EL (cell line): ENCODE results near the gene PRL.
A peak's percentile ranks its signal among the peaks of the same experiment; 100 is the strongest.

Experiments
- DNase-seq: peaks from one replicate; pipeline ENCODE4 v3.0.0-alpha.2; 2016

PRL gene

GRCh38 chr6:22296936-22297335 is at the start of gene PRL:
Gene PRL (minus strand): TSS chr6:22297036. CDS start chr6:22296982, 54 bp downstream.
- no peak for DNase-seq

GRCh38 chr6:22343864-22344263 is 47.0 kb upstream of the PRL start:
- no peak for DNase-seq

- no peak for DNase-seq
These were observed 37.9 kb upstream of the PRL start for GRCh38 chr6:22334778-22335177.

DNA sequence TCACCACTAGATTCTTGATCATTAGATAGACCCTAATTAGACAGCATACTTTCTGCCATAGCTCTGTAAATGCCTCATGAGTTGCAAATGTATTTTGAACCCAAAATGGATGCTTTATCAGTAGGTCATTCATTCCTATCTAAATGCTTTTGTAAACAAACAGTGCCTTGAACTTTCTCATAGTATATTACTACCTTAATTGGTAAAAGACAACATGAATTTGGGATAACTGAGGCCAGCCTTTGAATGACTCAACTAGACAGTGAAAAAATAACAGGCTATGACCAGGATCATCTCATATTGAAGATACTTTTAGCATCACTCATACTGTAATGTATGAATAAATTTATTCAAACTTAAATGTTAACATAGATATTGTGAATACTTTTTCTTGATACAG is 37.0 kb upstream of the PRL start:
- peak; percentile 56 for DNase-seq

DNA sequence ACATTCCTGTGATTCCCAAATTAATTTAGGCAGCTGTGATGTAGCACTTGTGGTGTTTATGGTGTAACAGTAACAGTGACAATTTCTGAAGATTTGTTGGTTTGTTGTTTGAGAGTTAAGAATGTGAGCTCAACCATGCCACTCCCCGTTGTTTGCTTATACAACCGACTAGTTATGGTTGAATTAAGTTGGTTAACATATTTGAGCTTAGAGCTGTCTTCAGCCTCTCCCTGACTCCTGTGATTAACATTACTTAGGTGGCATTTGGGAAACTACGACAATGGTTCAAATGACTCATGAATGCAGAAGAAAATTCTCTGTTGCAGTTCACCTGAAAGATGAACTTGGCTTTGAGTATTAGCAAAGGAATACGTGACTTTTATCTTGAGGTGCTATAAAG is 35.9 kb upstream of the PRL start:
- DNase-seq, result no peak

GRCh38 chr6:22332216-22332615 is 35.4 kb upstream of the PRL start:
- DNase-seq, result no peak

- DNase-seq, result no peak
These were observed 34.1 kb upstream of the PRL start for GRCh38 chr6:22330941-22331340.

DNA sequence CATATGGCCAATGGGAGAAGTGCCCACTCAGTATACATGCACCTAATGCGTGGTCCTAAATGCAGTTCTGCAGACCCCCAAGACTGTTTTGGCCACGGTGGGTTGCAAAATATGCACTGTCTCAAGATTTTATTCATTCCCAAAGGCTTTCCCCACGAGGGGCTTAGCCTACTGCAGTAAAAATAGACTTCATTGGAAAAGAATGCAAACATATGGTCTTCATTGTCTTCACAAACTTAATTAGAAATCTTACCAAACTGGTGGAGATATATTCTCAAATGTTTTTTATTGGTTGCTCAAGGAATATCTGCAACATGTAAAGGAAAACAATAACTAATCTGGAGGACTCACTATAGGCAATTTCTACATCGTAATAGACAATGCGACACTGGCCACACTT is 31.6 kb upstream of the PRL start:
- DNase-seq, result peak; percentile 18

DNA sequence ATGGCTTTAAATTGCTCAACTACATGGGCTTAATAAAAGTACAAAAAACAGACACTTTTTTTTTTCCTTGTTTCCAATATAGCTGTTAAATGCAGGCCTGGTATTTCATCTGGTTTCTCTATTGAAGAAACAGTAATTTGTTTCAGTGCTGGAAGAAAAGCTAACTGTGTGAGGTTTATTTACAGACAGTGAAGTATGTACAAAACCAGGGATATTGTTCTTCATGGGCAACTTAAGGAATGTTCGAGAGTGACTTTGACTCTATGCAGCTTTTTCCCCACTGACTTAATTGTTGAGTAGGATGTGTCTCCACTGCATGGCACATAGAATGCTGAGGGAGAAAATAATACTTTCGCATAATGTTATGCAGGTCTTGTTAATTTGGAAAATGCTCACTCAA is 31.0 kb upstream of the PRL start:
- no peak for DNase-seq

DNA sequence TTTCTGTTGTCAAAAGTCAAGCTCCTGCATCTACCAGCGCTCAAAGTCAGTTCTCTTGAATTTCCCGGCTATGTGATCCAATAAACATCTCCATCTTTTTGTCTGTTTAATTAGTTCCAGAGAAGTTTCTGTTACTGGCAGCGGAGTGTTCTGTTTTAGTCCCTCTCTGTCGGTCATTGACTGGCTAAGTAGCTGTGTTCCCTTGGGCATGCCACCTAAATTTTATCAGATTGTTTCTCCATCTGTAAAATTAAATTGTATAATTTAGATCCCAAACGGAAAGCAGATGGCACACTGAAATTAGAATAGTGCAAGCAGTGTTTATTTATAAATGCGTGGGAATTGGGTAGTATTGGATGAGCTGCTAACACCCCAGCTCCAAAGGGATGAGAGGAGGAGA is 29.7 kb upstream of the PRL start:
- DNase-seq, result no peak

DNA sequence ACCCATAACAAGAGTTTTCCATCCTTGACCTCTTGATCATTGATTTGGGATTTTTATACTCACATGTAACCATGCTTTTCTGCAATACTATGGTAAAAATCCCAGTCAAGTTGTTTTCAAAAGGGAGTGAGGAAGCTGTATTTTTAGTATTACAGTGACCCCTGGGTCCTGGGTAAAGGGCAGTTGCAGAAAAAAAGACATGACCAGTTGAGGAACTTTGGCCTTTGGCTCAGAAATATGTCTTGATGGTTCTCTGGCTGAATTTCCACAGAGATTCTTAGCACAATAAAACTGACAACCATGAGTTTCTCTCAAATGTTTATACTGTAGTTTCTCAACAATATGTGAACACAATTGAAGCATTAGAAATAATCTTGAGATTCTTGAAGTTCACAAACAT is 28.6 kb upstream of the PRL start:
- DNase-seq, result no peak

DNA sequence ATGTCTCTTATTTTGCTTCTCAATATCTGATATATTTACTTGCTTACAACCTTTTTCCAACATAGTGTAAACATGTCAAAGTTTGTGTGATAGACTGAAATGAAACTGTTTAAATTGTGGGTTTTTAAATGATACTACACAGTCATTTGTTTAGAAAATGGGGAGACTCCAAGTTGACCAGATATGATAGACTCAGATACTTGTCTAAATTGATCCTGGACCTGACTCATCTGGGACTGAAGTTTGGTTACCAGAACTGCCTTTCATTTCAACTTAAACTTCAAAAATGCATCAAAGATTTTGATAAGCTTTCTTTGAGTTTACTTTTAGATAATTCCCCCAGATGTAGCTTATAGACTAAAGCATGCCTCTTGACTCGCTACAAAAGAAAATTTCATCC is 27.0 kb upstream of the PRL start:
- no peak for DNase-seq

DNA sequence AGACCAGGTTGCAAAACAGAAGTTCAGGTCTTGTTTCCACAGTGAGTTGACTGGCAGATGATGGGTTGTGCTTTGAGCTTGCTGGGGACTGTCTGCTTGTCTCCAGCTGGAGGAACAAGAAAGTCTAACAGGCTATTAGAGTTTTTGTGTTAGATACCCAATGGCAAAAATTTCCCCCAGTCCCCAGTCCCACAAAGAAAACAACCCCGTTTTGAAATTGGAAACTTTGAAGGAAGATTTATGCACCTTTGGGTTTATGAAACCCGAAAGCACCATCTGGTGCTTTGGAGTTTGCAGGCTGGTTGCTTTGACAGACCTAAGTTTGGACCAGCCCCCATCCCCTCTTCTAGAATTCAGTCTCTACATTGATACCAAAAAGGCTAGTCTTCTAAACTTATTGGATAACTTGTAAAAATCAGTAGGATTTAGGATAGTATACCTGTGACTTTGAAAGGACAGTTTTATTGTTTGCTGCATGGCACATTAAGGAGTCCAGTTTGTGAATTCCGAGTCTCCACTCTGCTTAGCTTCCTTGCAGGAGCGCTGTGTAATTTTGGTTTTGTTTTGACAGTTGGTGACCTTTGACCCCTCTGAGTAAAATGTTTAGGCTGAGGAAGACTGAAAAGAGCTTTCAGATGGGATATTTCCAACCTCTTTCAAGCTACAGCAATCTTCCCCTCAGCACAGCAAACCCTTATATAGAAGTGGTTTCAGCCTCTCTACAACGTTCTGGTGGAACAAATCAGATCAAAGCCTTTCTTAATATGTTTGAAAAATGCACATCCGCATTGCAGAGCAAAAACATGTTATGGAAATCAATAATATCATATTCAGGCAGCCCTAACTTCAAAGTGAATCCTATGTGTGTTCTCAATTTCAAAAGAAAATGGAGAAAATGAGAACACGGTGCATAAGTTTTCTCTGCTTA is 25.5 kb upstream of the PRL start:
- DNase-seq, result no peak

- peak; percentile 91 for DNase-seq
These were observed 23.9 kb upstream of the PRL start for GRCh38 chr6:22320750-22321149.

- DNase-seq, result no peak
These were observed 21.6 kb upstream of the PRL start for GRCh38 chr6:22318404-22318803.

- DNase-seq, result no peak
These were observed 17.0 kb upstream of the PRL start for GRCh38 chr6:22313796-22314195.

- no peak for DNase-seq
These were observed 12.1 kb upstream of the PRL start for GRCh38 chr6:22308939-22309338.

DNA sequence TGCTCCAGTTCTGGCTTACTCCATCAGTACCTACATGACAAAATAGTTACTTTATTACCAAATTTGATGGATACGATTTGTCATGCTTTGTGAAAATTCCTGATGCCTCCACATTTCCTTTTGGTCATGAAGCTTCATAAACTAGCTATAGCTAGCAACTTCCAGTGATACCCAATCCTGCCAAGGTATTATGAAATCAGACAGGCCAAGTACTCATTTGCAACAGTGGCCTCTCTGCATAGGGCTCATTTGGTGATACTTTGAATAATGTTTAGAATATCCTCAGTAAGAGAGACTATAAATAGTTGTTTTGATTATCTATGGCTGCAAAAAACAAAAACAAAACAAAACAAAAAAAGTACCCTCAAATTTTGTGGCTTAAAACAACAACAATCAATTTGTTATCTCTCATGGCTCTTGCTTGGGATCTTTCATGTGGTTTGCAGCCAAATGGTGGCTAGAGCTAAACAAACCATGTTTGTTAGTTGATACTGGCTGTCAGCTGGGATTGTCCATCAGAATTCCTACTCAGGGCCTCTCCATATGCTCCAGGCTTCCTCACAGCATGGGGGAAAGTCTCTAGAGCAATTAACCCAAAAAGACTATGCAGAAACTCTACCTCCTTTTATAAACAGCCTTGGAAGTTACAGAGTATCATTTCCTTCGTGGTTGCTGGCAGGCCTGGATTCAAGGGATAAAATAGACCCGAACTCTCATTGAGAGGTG is 10.1 kb upstream of the PRL start:
- DNase-seq, result no peak

- no peak for DNase-seq
These were observed 6.0 kb upstream of the PRL start for GRCh38 chr6:22302838-22303237.

DNA sequence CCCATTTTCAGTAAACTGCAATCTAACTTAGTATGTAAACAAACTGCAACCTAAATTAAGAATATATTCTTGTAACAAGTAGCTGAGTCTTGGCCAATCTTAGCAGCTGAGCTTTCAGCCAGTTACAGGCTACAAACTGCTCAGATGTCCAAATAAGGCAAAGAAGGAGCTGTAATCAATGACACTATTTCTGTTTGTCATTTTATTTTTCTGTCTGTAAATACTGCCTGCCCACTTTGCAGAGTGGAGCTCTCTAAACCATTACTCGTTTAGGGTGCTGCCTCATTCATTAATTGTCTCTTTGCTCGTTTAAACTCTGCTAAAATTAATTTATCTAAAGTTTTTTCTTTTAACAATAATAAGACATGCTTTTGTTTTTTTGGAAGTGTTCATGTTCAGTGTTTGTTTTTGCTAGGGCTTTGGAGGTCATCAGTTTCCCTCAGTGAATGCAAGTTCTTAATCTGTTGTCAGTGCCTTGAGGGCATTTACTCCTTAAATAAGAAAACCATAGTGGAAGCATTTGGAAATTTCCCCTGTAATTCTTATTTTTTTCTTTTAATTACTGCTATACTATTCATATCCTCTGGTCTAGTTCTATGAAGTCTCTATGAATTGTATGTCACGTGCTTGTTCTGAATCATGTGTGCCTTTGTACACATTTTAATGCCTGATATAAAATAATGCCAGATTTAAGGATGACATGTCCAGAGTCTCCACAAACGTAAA is 3.6 kb upstream of the PRL start:
- DNase-seq, result no peak

DNA sequence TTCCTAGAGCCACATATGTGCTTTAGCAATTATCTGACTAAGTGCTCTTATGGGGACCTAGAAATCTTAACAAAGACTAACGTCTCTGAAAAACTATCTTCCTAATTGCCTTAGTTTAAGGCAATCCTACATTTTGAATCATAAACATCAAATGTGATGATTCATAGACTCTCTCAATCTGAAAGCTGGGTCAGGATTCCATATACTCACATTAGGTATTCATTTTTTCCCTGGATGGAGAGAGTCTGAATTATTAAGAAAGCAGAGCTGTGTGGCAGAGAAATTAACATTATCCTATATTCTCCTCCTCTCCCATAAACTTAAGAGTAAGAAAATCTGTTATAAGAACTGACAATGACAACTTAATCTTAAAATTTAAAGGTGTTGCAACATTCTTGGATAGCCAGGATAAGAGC is 1.6 kb upstream of the PRL start:
- peak; percentile 12 for DNase-seq

- no peak for DNase-seq
These were observed 769 bp downstream of the PRL start for GRCh38 chr6:22296067-22296466.

- DNase-seq, result no peak
These were observed 1.7 kb downstream of the PRL start for GRCh38 chr6:22295145-22295544.

DNA sequence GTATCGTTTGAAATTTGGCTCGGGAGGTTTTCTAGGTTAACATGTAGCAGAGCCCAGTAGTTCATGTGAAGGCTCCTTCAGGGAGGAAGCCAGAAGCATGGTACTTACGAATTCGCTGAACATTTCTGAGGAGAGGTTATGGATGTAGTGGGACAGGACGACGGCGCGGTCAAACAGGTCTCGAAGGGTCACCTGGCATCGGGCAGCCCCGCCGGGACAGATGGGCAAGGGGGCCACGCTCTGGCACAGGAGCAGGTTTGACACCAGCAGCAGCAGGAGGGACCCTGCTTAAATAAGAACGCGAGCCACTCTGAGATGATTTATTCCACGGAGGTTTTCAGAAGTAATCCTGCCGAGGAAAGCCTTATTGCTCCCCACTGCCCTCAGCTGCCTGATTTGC is 2.5 kb downstream of the PRL start:
- no peak for DNase-seq
